Pancreas (tissue), 10 donors: ENCODE results near the gene ANAPC10. TPM values are rescaled to one million over a fixed set of nuclear protein-coding genes. Genes with fewer than 3 reads are reported as not detected.

ENCODE experiments used
- ATAC-seq, 4 donors: fragments of 200-7000 bp; cut with Tn5 transposase; one replicate each; pipeline versions ENCODE4 v1.8.0 to v1.9.1; 2020; ENCODE audit warnings: mild to moderate bottlenecking in 4 of 4, moderate library complexity in 4 of 4
- DNase-seq, 6 donors: peaks; one replicate each; pipeline ENCODE4 v3.0.0-alpha.2; 2020
- FAIRE-seq: peaks from 2 replicates; lab custom pipeline; 2012; peaks lifted over from hg19 to GRCh38; lab: Jason Lieb, UNC
- H3K27ac ChIP-seq, 4 donors: fragments of 200-600 bp; sonication (generic); 1 replicate in 3 of 4; 2 replicates in 1 of 4; pipeline versions ENCODE4 v1.5.0 to v1.8.0; 2020
- H3K27me3 ChIP-seq, 4 donors: fragments of 200-600 bp; one replicate each; pipeline ENCODE4 v1.8.0; 2021
- H3K36me3 ChIP-seq, 3 donors: fragments of 200-600 bp; sonication (generic) in 1 of 3; one replicate each; pipeline versions ENCODE4 v1.5.0 to v1.8.0; 2020 to 2021
- H3K4me1 ChIP-seq, 3 donors: fragments of 200-600 bp; one replicate each; pipeline ENCODE4 v1.8.0; 2021
- H3K4me3 ChIP-seq, 4 donors: fragments of 200-600 bp; sonication (generic) in 2 of 4; one replicate each; pipeline versions ENCODE4 v1.5.0 to v1.8.0; 2020 to 2021
- H3K9me3 ChIP-seq, 4 donors: fragments of 200-600 bp; one replicate each; pipeline ENCODE4 v1.8.0; 2021
- WGBS, 2 donors: extraction: QIAGEN DNeasy Blood & Tissue Kit; methylation state at CpG; one replicate each; pipeline ENCODE4 v1.1.7; 2013; 5-methylcytosine and 5-hydroxymethylcytosine counted together
- intact Hi-C, 3 donors: fragments of 100-400 bp; cut with DNase I; formaldehyde crosslinking; loops; one replicate each; pipeline versions ENCODE4 v1.11.1 to v1.14.2; 2022
- polyA plus RNA-seq, 2 donors: library from polyadenylated mRNA; stranded (reverse); fragments of 200-250 nt; gene quantifications; one replicate each; pipeline ENCODE4 v1.2.3, GENCODE V29; 2013
- total RNA-seq, 6 donors: library from RNA; stranded (reverse); fragmentation: NEBNext Ultra II Directional in 4 of 6; extraction: Animal tissue kit (Norgen Biotek cat#: 25700) in 4 of 6; gene quantifications; one replicate each; pipeline versions ENCODE4 v1.2.1 to v1.2.4, GENCODE V29; 2021 to 2023
- TF ChIP-seq, protein P1 (sequence below), 4 donors: fragments of 200-600 bp; sonication (generic) in 3 of 4; IDR thresholded peaks; one replicate each; pipeline versions ENCODE4 v1.5.0 to v1.8.0; 2021; ENCODE audit warnings: antibody characterized with exemption in 4 of 4
- donor health status: healthy with polysubstance abuse.
- donor health status: DM: no; HTN: no; CAD: no; lungs with moderate emphysema.
- donor health status: DM: no; HTN: no; CAD: no.
- donor health status: control.
- donor health status: control.
- donor health status: Bipolar disorder and iron deficiency.
- donor health status: DM: yes; HTN: yes; CAD: no.
- donor health status: DM: no; HTN: no; CAD: no.
- donor health status: DM: no; HTN: no; CAD: no.
- donor health status: DM: yes; HTN: yes; CAD: no.

ANAPC10 gene
- total and polyA plus RNA-seq, 8 donors = 5.3 to 11.1 (median 8.3) TPM

DNA sequence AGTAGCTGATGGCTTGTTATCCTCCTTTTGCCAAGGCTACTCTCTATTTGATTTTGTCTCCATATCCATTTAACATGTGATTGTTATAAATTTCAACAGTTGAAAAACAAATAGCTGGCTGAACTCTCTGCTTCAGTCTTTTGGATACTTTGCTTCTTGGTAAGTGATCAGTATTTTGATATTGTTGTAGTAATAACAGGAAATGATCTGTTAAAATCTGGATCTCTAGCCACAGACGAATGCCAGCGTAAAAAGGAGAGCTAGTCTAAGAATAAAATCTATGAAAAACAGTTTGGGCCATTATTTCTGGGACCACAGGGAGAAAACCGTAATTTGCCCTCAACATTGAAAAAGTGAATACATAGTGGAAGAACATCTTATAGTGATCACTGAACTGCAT is 113.8 kb downstream of the ANAPC10 start:
- H3K27me3 ChIP-seq = no peaks in the 10 kb centered on the region
- H3K27ac ChIP-seq = no peak overlapping the region
- ATAC-seq (no peak), DNase-seq (no peak), FAIRE-seq (no peak)
- WGBS, 2 donors = 87 to 90% methylated on average over 3 of the region's 3 CpGs
- H3K36me3 ChIP-seq = no peaks in the 10 kb centered on the region
- no peaks in the 10 kb centered on the region for H3K4me1 ChIP-seq
- H3K9me3 ChIP-seq = no peaks in the 10 kb centered on the region
- intact Hi-C loops = no loop called here
- TF ChIP-seq, protein P1, sequence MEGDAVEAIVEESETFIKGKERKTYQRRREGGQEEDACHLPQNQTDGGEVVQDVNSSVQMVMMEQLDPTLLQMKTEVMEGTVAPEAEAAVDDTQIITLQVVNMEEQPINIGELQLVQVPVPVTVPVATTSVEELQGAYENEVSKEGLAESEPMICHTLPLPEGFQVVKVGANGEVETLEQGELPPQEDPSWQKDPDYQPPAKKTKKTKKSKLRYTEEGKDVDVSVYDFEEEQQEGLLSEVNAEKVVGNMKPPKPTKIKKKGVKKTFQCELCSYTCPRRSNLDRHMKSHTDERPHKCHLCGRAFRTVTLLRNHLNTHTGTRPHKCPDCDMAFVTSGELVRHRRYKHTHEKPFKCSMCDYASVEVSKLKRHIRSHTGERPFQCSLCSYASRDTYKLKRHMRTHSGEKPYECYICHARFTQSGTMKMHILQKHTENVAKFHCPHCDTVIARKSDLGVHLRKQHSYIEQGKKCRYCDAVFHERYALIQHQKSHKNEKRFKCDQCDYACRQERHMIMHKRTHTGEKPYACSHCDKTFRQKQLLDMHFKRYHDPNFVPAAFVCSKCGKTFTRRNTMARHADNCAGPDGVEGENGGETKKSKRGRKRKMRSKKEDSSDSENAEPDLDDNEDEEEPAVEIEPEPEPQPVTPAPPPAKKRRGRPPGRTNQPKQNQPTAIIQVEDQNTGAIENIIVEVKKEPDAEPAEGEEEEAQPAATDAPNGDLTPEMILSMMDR (IDR thresholded peaks at IDR 0.05) = no peak
- H3K4me3 ChIP-seq = no peak overlapping the region

DNA sequence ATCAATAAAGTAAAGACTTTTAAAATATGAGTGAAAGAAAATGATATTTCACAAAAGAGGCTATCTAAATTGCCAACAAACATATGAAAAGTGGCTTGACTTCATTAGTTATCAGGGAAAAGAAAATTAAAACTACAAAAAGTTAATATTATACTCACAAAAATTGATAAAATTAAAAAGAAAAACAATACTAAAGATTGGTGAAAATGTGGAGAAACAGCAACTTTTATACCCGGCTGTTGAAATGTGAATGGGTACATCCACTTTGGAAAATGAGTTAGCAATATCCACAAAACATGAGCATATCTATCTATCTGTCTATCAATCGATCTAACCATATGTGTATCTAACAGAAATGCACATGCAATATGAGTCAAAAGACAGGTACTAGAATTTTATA is 122.3 kb downstream of the ANAPC10 start:
- H3K9me3 ChIP-seq = no peaks in the 10 kb centered on the region
- H3K4me3 ChIP-seq = no peak overlapping the region
- no peaks in the 10 kb centered on the region for H3K36me3 ChIP-seq
- intact Hi-C loops = no loop called here
- no peaks in the 10 kb centered on the region for H3K27me3 ChIP-seq
- WGBS, 2 donors = 83 to 89% methylated on average over 2 of the region's 2 CpGs
- ATAC-seq (no peak), FAIRE-seq (no peak), DNase-seq (no peak)
- TF ChIP-seq, protein P1 (IDR thresholded peaks at IDR 0.05) = no peak
- no peak overlapping the region for H3K27ac ChIP-seq
- H3K4me1 ChIP-seq = no peaks in the 10 kb centered on the region

DNA sequence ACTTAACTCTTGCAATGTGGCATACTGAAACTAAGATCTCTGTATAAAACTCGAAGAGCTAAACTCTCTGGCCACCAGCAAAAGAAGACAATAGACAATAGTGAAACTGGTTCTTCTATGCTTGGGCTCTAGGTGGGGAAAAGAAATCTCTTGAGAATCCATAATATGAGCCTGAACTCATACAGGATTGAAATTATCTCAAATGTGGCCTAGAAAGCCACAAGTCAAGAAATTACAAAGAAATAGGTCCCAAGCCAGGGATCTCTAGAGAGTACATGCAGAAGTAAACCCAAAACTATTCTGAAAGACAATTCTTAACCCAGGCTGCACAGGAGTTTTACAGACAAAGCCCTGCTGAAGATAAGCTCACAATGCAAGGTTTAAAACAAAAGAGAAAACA is 127.4 kb downstream of the ANAPC10 start:
- Histone ChIP-seq H3K9me3 (no peaks in the 10 kb centered on the region), H3K36me3 (no peaks in the 10 kb centered on the region), H3K27ac (no peak overlapping the region), H3K4me3 (no peak overlapping the region), H3K27me3 (no peaks in the 10 kb centered on the region), H3K4me1 (no peaks in the 10 kb centered on the region)
- DNase-seq (no peak), ATAC-seq (no peak), FAIRE-seq (no peak)
- TF ChIP-seq, protein P1 (IDR thresholded peaks at IDR 0.05) = no peak
- WGBS, 2 donors = 47% methylated on average over 1 of the region's 1 CpG
- intact Hi-C loops = no loop called here

DNA sequence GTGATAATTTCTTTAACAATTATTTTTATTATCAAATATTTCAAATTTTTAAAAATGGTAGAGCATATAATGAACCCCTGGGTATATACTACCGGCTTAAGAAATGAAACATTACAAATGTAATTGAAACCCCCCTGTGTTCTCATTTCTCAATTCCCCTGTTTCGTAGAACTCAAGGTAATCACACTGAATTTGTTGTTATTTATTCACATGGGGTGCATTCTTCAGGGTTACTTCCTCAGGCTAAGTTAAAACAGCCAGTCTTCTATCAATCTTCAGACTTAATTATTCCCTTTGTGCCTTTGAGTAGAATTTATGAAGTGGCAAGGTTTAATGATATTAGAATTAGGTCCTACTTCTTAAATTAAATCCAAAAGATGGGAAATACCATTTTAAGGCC is 128.2 kb downstream of the ANAPC10 start:
- H3K9me3 ChIP-seq = no peaks in the 10 kb centered on the region
- 84% methylated on average over 2 of the region's 2 CpGs for whole genome bisulfite sequencing, 2 donors
- no peaks in the 10 kb centered on the region for H3K36me3 ChIP-seq
- intact Hi-C loops = no loop called here
- TF ChIP-seq, protein P1 (IDR thresholded peaks at IDR 0.05) = no peak
- no peaks in the 10 kb centered on the region for H3K27me3 ChIP-seq
- no peak for FAIRE-seq
- H3K4me1 ChIP-seq = no peaks in the 10 kb centered on the region
- DNase-seq = no peak
- no peak overlapping the region for H3K27ac ChIP-seq
- H3K4me3 ChIP-seq = no peak overlapping the region
- no peak for ATAC-seq

DNA sequence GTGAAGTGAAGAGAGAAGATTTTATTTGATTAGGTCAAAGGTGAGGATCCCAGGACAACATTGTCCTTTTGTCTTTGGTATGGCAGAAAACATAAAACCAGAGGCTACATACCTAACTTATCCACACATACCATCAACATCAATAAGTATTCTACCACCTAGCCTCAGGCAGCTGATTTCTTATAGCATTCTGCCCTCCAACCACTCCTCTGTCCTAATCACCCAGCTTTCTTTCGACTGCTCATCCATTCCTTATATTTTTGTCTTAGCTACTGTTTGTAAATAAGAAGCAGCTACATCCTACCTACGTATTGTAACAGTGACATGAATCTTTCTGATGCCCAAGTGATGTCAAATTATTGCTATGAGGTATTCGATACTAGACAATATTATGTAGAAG is 129.4 kb downstream of the ANAPC10 start:
- FAIRE-seq = no peak

More for the DNA sequence above, 129.4 kb downstream of the ANAPC10 start:
- no peaks in the 10 kb centered on the region for H3K9me3 ChIP-seq
- WGBS, 2 donors = 73 to 84% methylated on average over 3 of the region's 3 CpGs
- ATAC-seq = no peak
- H3K4me1 ChIP-seq = no peaks in the 10 kb centered on the region
- no peak overlapping the region for H3K4me3 ChIP-seq
- no peak for DNase-seq
- H3K36me3 ChIP-seq = no peaks in the 10 kb centered on the region
- intact Hi-C loops = no loop called here
- no peaks in the 10 kb centered on the region for H3K27me3 ChIP-seq
- no peak overlapping the region for H3K27ac ChIP-seq
- TF ChIP-seq, protein P1 (IDR thresholded peaks at IDR 0.05) = no peak
